Glutamatergic neuron (in vitro differentiated cells): ENCODE results near the gene RAD50. TPM values are rescaled to one million over a fixed set of nuclear protein-coding genes. Genes with fewer than 3 reads are reported as not detected.
"Not testable (repeated sequence)": the region's sequence is repeated elsewhere in the genome, so short reads cannot be mapped to it uniquely, and the experiment has no call there.

Experiments used
- DNase-seq: peaks from one replicate; pipeline ENCODE4 v3.0.0; 2022
- H3K27ac Mint-ChIP-seq: one replicate; pipeline ENCODE4 v1.8.0; 2020; ENCODE audit warnings: mild to moderate bottlenecking, mixed read lengths, inconsistent platforms; ENCODE audit not compliant: unreplicated experiment
- H3K27me3 Mint-ChIP-seq: one replicate; pipeline ENCODE4 v1.8.0; 2020; ENCODE audit warnings: mild to moderate bottlenecking, moderate library complexity, mixed read lengths, inconsistent platforms; ENCODE audit not compliant: unreplicated experiment
- H3K36me3 Mint-ChIP-seq: one replicate; pipeline ENCODE4 v1.8.0; 2020; ENCODE audit warnings: mild to moderate bottlenecking, mixed read lengths, inconsistent platforms; ENCODE audit not compliant: unreplicated experiment
- H3K4me1 Mint-ChIP-seq: one replicate; pipeline ENCODE4 v1.8.0; 2020; ENCODE audit warnings: mild to moderate bottlenecking, low read depth, mixed read lengths, inconsistent platforms; ENCODE audit not compliant: unreplicated experiment
- H3K4me3 Mint-ChIP-seq: one replicate; pipeline ENCODE4 v1.8.0; 2020; ENCODE audit warnings: mild to moderate bottlenecking, mixed read lengths, inconsistent platforms; ENCODE audit not compliant: unreplicated experiment
- H3K9me3 Mint-ChIP-seq: one replicate; pipeline ENCODE4 v1.8.0; 2020; ENCODE audit warnings: mild to moderate bottlenecking, moderate library complexity, mixed read lengths, inconsistent platforms; ENCODE audit not compliant: unreplicated experiment
- total RNA-seq: library from RNA; stranded (reverse); fragmentation: NEBNext Ultra II Directional; extraction: Animal tissue kit (Norgen Biotek cat#: 25700); gene quantifications from one replicate; pipeline ENCODE4 v1.2.1, GENCODE V29; 2021; ENCODE audit not compliant: unreplicated experiment
- TF ChIP-seq, protein P1 (sequence below): fragments of 200-600 bp; sonication (generic); IDR thresholded peaks from one replicate; pipeline ENCODE4 v1.5.0; 2021; ENCODE audit not compliant: partially characterized antibody, unreplicated experiment

Gene RAD50
- total RNA-seq, 1 donor from 2014 or later: 34.9 TPM

- Mint-ChIP-seq H3K36me3 (no peaks in the 10 kb centered on the region), H3K9me3 (no peaks in the 10 kb centered on the region), H3K4me1 (no peaks in the 10 kb centered on the region), H3K27ac (no peak overlapping the region), H3K4me3 (no peak overlapping the region), H3K27me3 (peaks cover 2% of the 10 kb centered on the region)
- TF ChIP-seq, protein P1, sequence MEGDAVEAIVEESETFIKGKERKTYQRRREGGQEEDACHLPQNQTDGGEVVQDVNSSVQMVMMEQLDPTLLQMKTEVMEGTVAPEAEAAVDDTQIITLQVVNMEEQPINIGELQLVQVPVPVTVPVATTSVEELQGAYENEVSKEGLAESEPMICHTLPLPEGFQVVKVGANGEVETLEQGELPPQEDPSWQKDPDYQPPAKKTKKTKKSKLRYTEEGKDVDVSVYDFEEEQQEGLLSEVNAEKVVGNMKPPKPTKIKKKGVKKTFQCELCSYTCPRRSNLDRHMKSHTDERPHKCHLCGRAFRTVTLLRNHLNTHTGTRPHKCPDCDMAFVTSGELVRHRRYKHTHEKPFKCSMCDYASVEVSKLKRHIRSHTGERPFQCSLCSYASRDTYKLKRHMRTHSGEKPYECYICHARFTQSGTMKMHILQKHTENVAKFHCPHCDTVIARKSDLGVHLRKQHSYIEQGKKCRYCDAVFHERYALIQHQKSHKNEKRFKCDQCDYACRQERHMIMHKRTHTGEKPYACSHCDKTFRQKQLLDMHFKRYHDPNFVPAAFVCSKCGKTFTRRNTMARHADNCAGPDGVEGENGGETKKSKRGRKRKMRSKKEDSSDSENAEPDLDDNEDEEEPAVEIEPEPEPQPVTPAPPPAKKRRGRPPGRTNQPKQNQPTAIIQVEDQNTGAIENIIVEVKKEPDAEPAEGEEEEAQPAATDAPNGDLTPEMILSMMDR: no peak
- no peak for DNase-seq
Observed at GRCh38 chr5:132547269-132547668, 9.5 kb upstream of the RAD50 start.

DNA sequence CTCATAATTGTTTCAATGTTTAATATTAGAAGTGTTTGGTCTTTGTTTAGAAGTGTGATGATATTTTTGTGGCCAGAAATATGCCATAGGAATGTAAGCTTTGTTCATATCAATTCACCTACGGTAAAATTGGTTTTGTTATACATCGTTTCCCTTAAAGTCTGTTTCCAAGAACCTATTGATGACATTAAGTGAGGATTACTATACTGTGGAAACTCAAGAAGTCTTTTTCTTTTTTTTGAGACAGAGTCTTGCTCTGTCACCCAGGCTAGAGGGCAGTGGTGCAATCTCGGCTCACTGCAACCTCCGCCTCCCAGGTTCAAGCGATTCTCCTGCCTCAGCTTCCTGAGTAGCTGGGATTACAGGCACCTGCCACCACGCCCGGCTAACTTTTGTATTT, 7.9 kb upstream of the RAD50 start:
- not testable (repeated sequence) for H3K9me3 Mint-ChIP-seq, DNase-seq, H3K4me3 Mint-ChIP-seq, H3K4me1 Mint-ChIP-seq, H3K36me3 Mint-ChIP-seq, H3K27ac Mint-ChIP-seq, H3K27me3 Mint-ChIP-seq

GRCh38 chr5:132549576-132549975, 7.2 kb upstream of the RAD50 start:
- TF ChIP-seq, protein P1: no peak
- Mint-ChIP-seq H3K27me3 (peaks cover 2% of the 10 kb centered on the region), H3K4me1 (no peaks in the 10 kb centered on the region), H3K36me3 (no peaks in the 10 kb centered on the region), H3K4me3 (no peak overlapping the region), H3K9me3 (no peaks in the 10 kb centered on the region), H3K27ac (no peak overlapping the region)
- no peak for DNase-seq

DNA sequence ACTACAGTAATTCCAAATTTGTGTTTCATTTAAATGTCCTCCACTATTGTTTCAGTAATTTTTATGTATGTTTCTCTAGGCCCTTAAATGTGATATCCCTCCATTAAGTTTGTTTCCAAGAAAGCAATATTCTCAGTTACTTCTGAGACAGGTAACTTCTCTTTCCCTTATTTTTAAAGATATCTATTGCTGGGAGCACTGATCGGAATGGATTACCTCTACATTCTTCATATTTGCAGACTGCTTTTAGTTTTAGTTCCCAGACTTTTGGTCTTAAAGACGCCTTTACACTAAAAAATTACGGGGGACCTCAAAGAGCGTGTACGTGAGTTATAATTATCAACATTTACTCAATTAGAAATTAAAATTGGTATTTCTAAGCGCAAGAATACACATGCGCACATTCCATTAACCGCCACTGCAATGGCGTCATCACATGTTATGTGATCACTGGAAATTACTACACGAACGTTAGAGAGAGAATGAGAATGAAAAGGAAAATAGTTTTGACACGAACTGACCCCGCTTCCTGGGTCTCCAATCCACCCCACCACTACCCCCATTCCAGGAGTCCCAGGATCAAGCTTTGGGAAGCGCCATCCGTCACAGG, 519 bp upstream of the RAD50 start:
- Mint-ChIP-seq H3K36me3 (no peaks in the 10 kb centered on the region), H3K4me1 (peaks cover 10% of the 10 kb centered on the region), H3K27ac (peak overlapping the region; percentile 90), H3K9me3 (peaks cover 7% of the 10 kb centered on the region), H3K4me3 (peak overlapping the region; percentile 98), H3K27me3 (no peaks in the 10 kb centered on the region)
- TF ChIP-seq, protein P1: no peak
- no peak for DNase-seq

GRCh38 chr5:132557478-132558172, 848 bp downstream of the RAD50 start:
- peaks cover 7% of the 10 kb centered on the region for H3K9me3 Mint-ChIP-seq
- peak overlapping the region; percentile 94 for H3K27ac Mint-ChIP-seq
- peaks cover 10% of the 10 kb centered on the region for H3K4me1 Mint-ChIP-seq
- TF ChIP-seq, protein P1: no peak
- peak; percentile 27 for DNase-seq
- H3K27me3 Mint-ChIP-seq: no peaks in the 10 kb centered on the region
- H3K4me3 Mint-ChIP-seq: peak overlapping the region; percentile 98
- H3K36me3 Mint-ChIP-seq: no peaks in the 10 kb centered on the region
